GM19351 (cell line): ENCODE results near the gene LMF2.

Experiments used
- ATAC-seq: cut with Tn5 transposase; IDR thresholded peaks from one replicate; pipeline ENCODE4 v1.9.1; 2021; ENCODE audit warnings: mild to moderate bottlenecking, moderate library complexity; ENCODE audit not compliant: unreplicated experiment

The LMF2 gene

GRCh38 chr22:50467773-50468440 is 39.6 kb downstream of the LMF2 start:
- ATAC-seq: no peak

GRCh38 chr22:50467341-50467740 is 40.2 kb downstream of the LMF2 start:
- ATAC-seq: no peak

GRCh38 chr22:50465066-50465930 is 42.2 kb downstream of the LMF2 start:
- no peak for ATAC-seq

GRCh38 chr22:50464451-50464850 is 43.1 kb downstream of the LMF2 start:
- ATAC-seq: no peak

GRCh38 chr22:50463188-50463900 is 44.2 kb downstream of the LMF2 start:
- no peak for ATAC-seq

GRCh38 chr22:50461979-50462540 is 45.4 kb downstream of the LMF2 start:
- ATAC-seq: no peak

GRCh38 chr22:50461536-50461935 is 46.0 kb downstream of the LMF2 start:
- no peak for ATAC-seq

GRCh38 chr22:50460938-50461337 is 46.6 kb downstream of the LMF2 start:
- no peak for ATAC-seq

- ATAC-seq: no peak
These were observed 47.9 kb downstream of the LMF2 start for GRCh38 chr22:50459496-50460140.

GRCh38 chr22:50459016-50459415 is 48.5 kb downstream of the LMF2 start:
- no peak for ATAC-seq

- no peak for ATAC-seq
These were observed 50.9 kb downstream of the LMF2 start for GRCh38 chr22:50456466-50457234.

GRCh38 chr22:50456026-50456425 is 51.5 kb downstream of the LMF2 start:
- no peak for ATAC-seq

- no peak for ATAC-seq
These were observed 52.3 kb downstream of the LMF2 start for GRCh38 chr22:50455201-50455600.

- no peak for ATAC-seq
These were observed 52.9 kb downstream of the LMF2 start for GRCh38 chr22:50454556-50455075.
